ENCODE measurements around the gene MYB. TPM values are rescaled to one million over a fixed set of nuclear protein-coding genes. Genes with fewer than 3 reads are reported as not detected.
A peak's percentile ranks its signal among the peaks of the same experiment; 100 is the strongest.

The MYB gene
- polyA plus RNA-seq, 4 donors, result 1.5 to 5.1 (median 4.7) TPM

DNA sequence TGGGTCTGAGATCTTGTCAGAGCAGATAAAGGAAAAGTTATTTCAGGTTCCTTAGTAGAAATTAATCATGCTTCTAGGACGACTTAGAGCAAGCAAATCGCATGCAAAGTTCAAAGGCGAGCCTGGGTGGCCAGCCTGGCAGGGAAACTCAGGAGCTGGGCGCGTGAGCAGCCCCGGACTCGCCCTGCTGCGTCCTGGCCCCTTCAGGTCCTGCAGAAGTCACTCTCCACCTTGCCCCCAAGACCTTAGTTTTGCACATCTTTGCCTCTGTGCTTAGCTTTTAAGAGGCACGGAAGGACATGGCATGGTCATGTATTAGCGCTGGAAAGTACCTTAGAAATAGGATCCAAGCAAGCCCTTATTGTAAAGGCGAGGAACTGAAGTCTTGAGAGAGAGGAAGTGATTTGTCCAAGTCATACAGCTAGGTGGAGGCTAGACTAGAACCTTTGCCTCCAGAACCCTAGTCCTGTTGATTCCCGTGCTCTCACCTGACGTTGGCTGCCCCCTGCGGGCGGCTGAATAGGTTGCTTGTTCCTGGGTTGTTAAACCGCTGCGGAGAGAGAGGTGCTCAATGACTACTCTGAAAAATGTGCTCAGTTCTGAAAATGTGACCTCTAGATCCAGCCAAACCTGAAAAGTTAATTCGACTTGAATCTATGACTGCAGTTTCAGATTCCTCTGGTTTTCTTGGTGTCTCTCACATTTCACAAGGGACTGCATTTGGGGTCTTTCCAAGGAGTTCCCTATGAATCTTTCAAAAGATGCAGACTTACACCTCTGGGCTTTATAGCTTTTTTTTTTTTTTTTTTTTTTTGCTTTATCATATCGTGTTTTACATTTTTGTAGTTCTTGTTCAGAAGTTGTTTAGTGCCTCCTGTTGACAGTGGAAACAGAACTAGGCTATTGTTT lies 2.7 kb downstream of the MYB start:
- peak in 1 of 4 donors; percentile 24 for DNase-seq (ENCODE audit: low read depth in 4 of 4, low spot score in 3 of 4)

GRCh38 chr6:135185483-135185882 lies 4.4 kb downstream of the MYB start:
- DNase-seq (ENCODE audit: low read depth in 4 of 4, low spot score in 3 of 4), result no peak

GRCh38 chr6:135186255-135186654 lies 5.1 kb downstream of the MYB start:
- DNase-seq (ENCODE audit: low read depth in 4 of 4, low spot score in 3 of 4), result no peak

DNA sequence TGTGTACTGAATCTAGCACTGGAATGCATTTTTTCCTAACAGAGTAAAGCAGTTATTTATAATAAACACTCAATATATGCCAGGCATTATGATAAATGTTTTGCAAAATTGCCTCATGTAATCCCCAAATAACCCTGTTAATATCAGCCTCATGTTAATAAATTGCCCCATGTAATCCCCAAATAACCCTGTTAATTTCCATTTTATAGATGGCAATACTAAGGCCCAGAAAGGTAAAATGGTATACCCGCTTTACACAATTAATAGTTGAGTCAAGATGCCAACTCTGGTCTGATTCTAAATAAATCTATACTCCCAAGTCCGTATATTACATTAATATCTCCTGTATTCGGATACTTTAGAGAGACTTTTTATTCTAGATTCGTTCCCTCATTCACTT lies 6.3 kb downstream of the MYB start:
- DNase-seq (ENCODE audit: low read depth in 4 of 4, low spot score in 3 of 4), result no peak

GRCh38 chr6:135188718-135189117 lies 7.6 kb downstream of the MYB start:
- no peak for DNase-seq (ENCODE audit: low read depth in 4 of 4, low spot score in 3 of 4)

DNA sequence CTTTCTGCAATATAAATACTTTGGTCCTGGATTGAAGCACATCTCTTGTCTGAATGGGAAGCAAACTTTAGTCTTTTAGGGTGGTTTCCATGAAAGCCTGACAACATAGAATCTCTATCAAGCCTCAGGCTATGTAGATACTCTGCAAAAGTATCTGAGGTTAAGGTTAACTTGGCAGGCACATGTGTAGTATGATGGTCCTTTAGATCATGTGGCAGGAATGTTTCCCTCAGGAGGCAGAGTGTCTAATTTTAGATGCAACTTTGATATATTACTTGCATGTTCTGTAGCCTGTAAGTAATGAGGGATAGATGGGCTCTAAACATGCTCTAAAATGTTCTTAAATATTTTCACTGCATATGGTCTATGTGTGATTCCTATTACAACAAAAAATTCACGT lies 8.2 kb downstream of the MYB start:
- DNase-seq (ENCODE audit: low read depth in 4 of 4, low spot score in 3 of 4), result no peak

GRCh38 chr6:135191508-135192255 lies 10.6 kb downstream of the MYB start:
- no peak for DNase-seq (ENCODE audit: low read depth in 4 of 4, low spot score in 3 of 4)

GRCh38 chr6:135192256-135193174 lies 11.4 kb downstream of the MYB start:
- DNase-seq (ENCODE audit: low read depth in 4 of 4, low spot score in 3 of 4), result no peak

DNA sequence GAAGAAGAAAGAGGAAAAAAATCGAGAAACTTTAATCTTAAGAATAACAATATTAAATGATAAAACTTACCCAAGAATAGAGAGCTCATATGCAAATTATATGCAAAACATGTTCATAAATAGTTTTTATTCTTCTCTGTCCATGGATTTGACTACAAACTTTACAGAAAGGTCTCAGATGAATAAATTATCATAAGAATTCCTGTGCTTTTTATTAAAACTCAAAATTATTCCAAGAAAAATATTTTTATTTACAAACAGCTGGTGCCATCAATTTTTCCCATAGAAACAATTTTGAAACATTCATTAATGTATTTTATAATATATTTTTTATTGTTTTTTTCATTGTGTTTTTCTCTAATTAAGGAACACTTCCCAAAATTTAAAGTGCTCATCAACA lies 12.1 kb downstream of the MYB start:
- DNase-seq (ENCODE audit: low read depth in 4 of 4, low spot score in 3 of 4), result no peak

GRCh38 chr6:135195041-135195440 lies 13.9 kb downstream of the MYB start:
- DNase-seq (ENCODE audit: low read depth in 4 of 4, low spot score in 3 of 4), result no peak

DNA sequence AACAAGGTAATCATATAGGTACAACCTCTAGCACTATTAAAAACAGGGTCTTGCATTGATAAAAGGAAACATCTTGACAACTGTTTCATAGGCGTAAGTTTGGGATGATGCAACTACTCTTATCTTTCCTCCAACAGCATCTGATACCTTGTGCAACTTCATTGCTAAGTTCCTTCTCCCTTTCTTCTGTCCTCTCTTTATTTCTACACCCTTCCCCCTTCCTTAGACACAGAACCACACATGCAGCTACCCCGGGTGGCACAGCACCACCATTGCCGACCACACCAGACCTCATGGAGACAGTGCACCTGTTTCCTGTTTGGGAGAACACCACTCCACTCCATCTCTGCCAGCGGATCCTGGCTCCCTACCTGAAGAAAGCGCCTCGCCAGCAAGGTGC lies 14.4 kb downstream of the MYB start:
- DNase-seq (ENCODE audit: low read depth in 4 of 4, low spot score in 3 of 4), result no peak

- no peak for DNase-seq (ENCODE audit: low read depth in 4 of 4, low spot score in 3 of 4)
Observed at GRCh38 chr6:135196739-135197510, 15.8 kb downstream of the MYB start.

DNA sequence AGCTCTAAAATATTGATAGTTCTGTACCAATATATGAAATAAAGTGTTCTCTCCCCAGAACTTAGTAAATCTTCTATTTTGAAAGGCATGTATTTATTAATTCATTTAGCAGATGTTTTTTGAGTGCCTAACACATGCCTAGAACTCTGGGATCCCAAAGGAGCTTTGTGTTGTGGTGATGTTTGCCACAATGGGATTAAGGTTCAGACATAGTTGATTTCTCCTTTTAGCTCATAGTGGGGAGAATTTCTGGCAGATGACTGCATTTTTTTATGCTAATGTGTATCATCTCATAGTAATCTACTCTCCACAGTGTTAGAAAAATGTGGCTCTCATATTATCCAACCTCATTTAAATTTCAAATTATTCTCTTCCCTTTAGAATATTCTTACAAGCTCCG lies 21.7 kb downstream of the MYB start:
- DNase-seq (ENCODE audit: low read depth in 4 of 4, low spot score in 3 of 4), result no peak

DNA sequence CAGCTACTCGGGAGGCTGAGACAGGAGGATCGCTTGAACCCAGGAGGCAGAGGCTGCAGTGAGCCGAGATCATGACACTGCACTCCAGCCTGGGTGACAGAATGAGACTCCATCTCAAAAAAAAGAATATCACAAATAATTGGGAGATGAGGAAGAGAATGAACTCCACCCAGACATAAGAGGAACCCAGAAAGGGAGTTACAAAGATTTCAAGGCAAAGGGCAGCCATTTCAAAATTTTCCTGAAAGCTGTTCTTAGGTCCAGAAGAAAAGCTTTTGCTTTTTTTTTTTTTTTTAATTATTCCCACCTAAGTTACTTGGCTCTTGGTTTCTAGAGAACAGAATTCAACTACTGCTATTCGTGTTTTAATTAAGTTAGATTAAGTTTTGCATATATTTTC lies 23.8 kb downstream of the MYB start:
- DNase-seq (ENCODE audit: low read depth in 4 of 4, low spot score in 3 of 4), result no peak

DNA sequence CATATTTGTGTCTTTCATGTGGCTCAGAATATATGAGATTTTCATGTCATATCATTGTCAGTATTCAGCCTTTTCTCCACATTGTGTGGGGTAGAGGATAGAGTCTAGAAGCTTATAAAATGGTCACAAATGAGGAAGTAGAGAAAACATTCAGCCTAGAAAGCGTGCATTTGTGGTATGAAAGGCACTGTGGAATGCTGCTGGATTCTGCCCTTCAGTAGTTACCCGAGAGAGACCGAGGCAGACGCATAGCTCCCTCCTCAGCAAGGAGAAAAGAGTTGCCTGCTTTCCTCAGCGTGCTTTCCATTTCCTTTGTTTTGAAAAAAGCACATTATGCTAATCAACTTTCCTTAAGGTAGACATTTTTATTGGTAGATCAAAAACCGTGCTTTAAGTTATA lies 28.7 kb downstream of the MYB start:
- no peak for DNase-seq (ENCODE audit: low read depth in 4 of 4, low spot score in 3 of 4)

- no peak for DNase-seq (ENCODE audit: low read depth in 4 of 4, low spot score in 3 of 4)
Observed at GRCh38 chr6:135210632-135211305, 29.7 kb downstream of the MYB start.

DNA sequence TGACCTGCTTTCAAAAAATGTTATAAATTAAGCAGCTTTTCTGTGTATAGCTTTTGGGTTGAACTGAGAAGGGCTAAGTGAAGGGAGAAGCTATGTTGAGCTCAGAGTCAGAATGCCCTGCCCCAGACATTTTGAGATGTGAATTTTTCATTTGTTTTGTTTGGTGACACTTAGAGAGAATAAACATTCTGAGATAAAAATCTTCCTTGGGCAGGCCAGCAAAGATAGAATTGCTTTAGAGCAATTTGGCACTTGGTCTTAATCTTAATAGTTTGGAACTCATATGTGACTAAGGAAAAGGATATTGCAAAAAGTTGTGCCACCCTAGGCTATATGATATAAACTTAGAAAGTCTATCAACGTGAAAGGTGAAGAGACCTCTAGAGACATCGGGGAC lies 30.2 kb downstream of the MYB start:
- DNase-seq (ENCODE audit: low read depth in 4 of 4, low spot score in 3 of 4), result no peak

DNA sequence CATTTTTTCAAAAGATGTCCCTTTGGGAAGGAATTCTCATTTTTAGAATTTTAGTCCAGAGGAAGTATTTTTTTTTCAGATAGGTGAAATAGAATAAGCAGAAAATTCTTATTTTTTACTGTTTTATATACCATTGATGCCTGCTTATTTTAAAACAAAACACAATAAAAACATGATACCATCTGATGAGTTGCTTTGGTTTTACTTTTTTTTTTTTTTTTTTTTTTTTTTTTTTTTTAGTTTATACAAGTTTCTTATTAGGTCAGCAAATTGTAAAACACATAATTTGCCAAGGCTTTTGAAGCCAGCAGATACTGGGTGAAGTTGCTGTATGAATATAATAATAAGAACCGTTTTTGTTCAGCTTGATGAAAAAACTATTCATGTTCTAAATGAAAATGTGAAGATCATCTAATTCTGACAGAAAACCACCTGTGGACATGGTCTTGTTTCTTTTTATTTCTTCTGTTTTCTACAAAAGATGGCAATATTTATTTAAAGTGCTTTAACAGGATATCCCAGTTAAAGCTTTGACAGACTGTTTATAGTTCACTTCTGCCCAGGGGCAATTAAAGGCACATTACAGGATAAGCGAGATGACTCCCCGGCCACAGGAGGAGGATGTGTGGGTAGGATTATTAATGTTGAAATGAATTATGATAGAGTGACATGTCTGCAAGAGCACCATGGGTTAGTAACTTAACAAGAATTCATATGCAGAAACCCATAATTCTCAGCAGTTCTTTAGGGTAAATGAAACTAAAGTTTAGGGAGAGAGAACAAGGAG lies 31.1 kb downstream of the MYB start:
- no peak for DNase-seq (ENCODE audit: low read depth in 4 of 4, low spot score in 3 of 4)

- no peak for DNase-seq (ENCODE audit: low read depth in 4 of 4, low spot score in 3 of 4)
Observed at GRCh38 chr6:135212935-135213334, 31.8 kb downstream of the MYB start.

Data from left renal pelvis (tissue), 4 donors.